Esophagus muscularis mucosa (tissue), 4 donors: ENCODE results near the gene EXOC7. TPM values are rescaled to one million over a fixed set of nuclear protein-coding genes. Genes with fewer than 3 reads are reported as not detected.

Source experiments
- DNase-seq: peaks from one replicate; pipeline ENCODE4 v3.0.0-alpha.2; 2017; ENCODE audit errors: extremely low spot score
- H3K27ac ChIP-seq, 4 donors: fragments of 200-600 bp; sonication (generic); replicated peaks in 1 of 4; 1 replicate in 3 of 4; 2 replicates in 1 of 4; pipeline ENCODE4 v1.5.1; 2016 to 2019; ENCODE audit warnings: mild to moderate bottlenecking in 1 of 4
- H3K27me3 ChIP-seq, 4 donors: fragments of 200-600 bp; sonication (generic); one replicate each; pipeline versions ENCODE4 v1.5.1 to v1.6.0; 2016 to 2019
- H3K36me3 ChIP-seq, 4 donors: fragments of 200-600 bp; sonication (generic); one replicate each; pipeline ENCODE4 v1.5.1; 2016 to 2019
- H3K4me1 ChIP-seq, 4 donors: fragments of 200-600 bp; sonication (generic); one replicate each; pipeline ENCODE4 v1.5.1; 2016 to 2019
- H3K4me3 ChIP-seq, 4 donors: fragments of 200-600 bp; sonication (generic); 1 replicate in 2 of 4; 2 replicates in 2 of 4; pipeline ENCODE4 v1.5.1; 2016 to 2019; ENCODE audit warnings: mild to moderate bottlenecking in 4 of 4, moderate library complexity in 1 of 4
- H3K9me3 ChIP-seq, 4 donors: fragments of 200-600 bp; sonication (generic); 1 replicate in 3 of 4; 2 replicates in 1 of 4; pipeline ENCODE4 v1.5.1; 2016 to 2019
- CTCF ChIP-seq, 3 experiments: fragments of 200-600 bp in 2 of 3; fragments of 450-650 bp in 1 of 3; sonication (generic) in 2 of 3; IDR thresholded peaks; one replicate each; pipeline ENCODE4 v1.5.1; 2017 to 2019; ENCODE audit warnings: antibody characterized with exemption in 3 of 3, mild to moderate bottlenecking in 2 of 3, moderate library complexity in 1 of 3
- EP300 ChIP-seq: sonication (generic); formaldehyde crosslinking; IDR thresholded peaks from one replicate; pipeline ENCODE4 v1.6.1; 2017; ENCODE audit warnings: antibody characterized with exemption
- POLR2A ChIP-seq: fragments of 450-650 bp; IDR thresholded peaks from one replicate; pipeline ENCODE4 v1.6.1; 2017; ENCODE audit warnings: antibody characterized with exemption, moderate library complexity, mild to moderate bottlenecking, low read depth
- POLR2AphosphoS5 ChIP-seq, 2 donors: sonication (generic); formaldehyde crosslinking; IDR thresholded peaks; one replicate each; pipeline ENCODE4 v1.6.1; 2017; ENCODE audit warnings: antibody characterized with exemption in 2 of 2
- WGBS: methylation state at CpG from one replicate; pipeline ENCODE4 v1.1.5; 2018; 5-methylcytosine and 5-hydroxymethylcytosine counted together
- intact Hi-C: fragments of 100-400 bp; cut with DNase I; formaldehyde crosslinking; loops from one replicate; pipeline ENCODE4 v1.15.1; 2023
- total RNA-seq, 4 donors: library from RNA; depleted of rRNA; stranded (reverse); fragments of >200 nt; gene quantifications; one replicate each; pipeline versions ENCODE4 v1.1.0 to v1.2.1, GENCODE V29; 2016

The EXOC7 gene
- total RNA-seq, 4 donors from 2014 or later, result 65.2 to 94.4 (median 77.1) TPM

GRCh38 chr17:76119409-76120371, 16.1 kb upstream of the EXOC7 start:
- no peaks in the 10 kb centered on the region for H3K9me3 ChIP-seq
- 84% methylated on average over 19 of the region's 19 CpGs for WGBS
- H3K4me1 ChIP-seq, result peaks cover 9 to 14% (median 12%) of the 10 kb centered on the region in 4 donors
- no peaks in the 10 kb centered on the region for H3K27me3 ChIP-seq
- no peaks in the 10 kb centered on the region for H3K36me3 ChIP-seq
- DNase-seq, result no peak
- H3K27ac ChIP-seq, result no peak overlapping the region
- no peak for TF ChIP-seq EP300
- TF ChIP-seq CTCF (IDR thresholded peaks at IDR 0.05), result no peak
- no peak for TF ChIP-seq POLR2A
- no peak for TF ChIP-seq POLR2AphosphoS5 (IDR thresholded peaks at IDR 0.05)
- intact Hi-C loops, result loop anchor here (1.0 to 10.0 kb wide), 2 partner anchors 160 to 275 kb away; no protein-coding TSS in a partner anchor
- H3K4me3 ChIP-seq, result no peak overlapping the region

- TF ChIP-seq EP300 (no peak), POLR2A (no peak), POLR2AphosphoS5 (IDR thresholded peaks at IDR 0.05) (no peak), CTCF (IDR thresholded peaks at IDR 0.05) (no peak)
- intact Hi-C loops, result no loop called here
- Histone ChIP-seq H3K27me3 (no peaks in the 10 kb centered on the region), H3K4me1 (no peaks in the 10 kb centered on the region), H3K4me3 (no peak overlapping the region), H3K27ac (no peak overlapping the region), H3K9me3 (no peaks in the 10 kb centered on the region), H3K36me3 (no peaks in the 10 kb centered on the region)
- 88% methylated on average over 7 of the region's 7 CpGs for WGBS
- no peak for DNase-seq
These were observed 11.7 kb upstream of the EXOC7 start for GRCh38 chr17:76115138-76115754.

GRCh38 chr17:76111956-76112355, 8.4 kb upstream of the EXOC7 start:
- WGBS, result 80% methylated on average over 2 of the region's 2 CpGs
- DNase-seq, result no peak

DNA sequence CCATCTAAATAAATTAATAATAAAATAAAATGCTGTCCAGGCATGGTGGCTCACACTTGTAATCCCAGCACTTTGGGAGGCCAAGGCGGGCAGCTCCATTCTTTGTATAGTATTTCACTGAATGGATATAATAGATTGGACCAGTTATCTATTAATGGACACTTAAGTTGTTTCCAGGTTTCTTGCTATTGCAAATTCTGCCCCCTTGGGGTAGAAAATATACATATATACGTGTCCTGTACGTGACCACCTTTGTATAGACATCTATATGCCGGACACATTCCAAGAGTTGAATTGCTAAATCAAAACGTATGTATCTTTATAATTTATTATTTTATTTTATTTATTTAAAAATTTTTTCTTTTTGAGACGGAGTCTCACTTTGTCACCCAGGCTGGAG, 3.9 kb upstream of the EXOC7 start:
- H3K9me3 ChIP-seq, result no peaks in the 10 kb centered on the region
- H3K4me1 ChIP-seq, result peaks cover 13 to 16% (median 14%) of the 10 kb centered on the region in 4 donors
- no peak for DNase-seq
- intact Hi-C loops, result no loop called here
- TF ChIP-seq POLR2AphosphoS5 (IDR thresholded peaks at IDR 0.05) (no peak), EP300 (no peak), POLR2A (no peak), CTCF (IDR thresholded peaks at IDR 0.05) (no peak)
- WGBS, result 82% methylated on average over 6 of the region's 6 CpGs
- H3K27ac ChIP-seq, result no peak overlapping the region
- no peaks in the 10 kb centered on the region for H3K36me3 ChIP-seq
- H3K4me3 ChIP-seq, result no peak overlapping the region
- no peaks in the 10 kb centered on the region for H3K27me3 ChIP-seq

More at GRCh38 chr17:76111956-76112355, 8.4 kb upstream of the EXOC7 start:
- H3K36me3 ChIP-seq, result no peaks in the 10 kb centered on the region
- no peaks in the 10 kb centered on the region for H3K4me1 ChIP-seq
- no peaks in the 10 kb centered on the region for H3K27me3 ChIP-seq
- no peaks in the 10 kb centered on the region for H3K9me3 ChIP-seq
- no peak overlapping the region for H3K27ac ChIP-seq
- intact Hi-C loops, result no loop called here
- TF ChIP-seq EP300 (no peak), POLR2A (no peak), POLR2AphosphoS5 (IDR thresholded peaks at IDR 0.05) (no peak), CTCF (IDR thresholded peaks at IDR 0.05) (no peak)
- no peak overlapping the region for H3K4me3 ChIP-seq
